Panc1 (cell line): ENCODE measurements around the gene ZNF700.

Experiments used
- CTCF ChIP-seq: fragments of 450-650 bp; IDR thresholded peaks from 2 replicates; pipeline ENCODE4 v1.5.1; 2017; ENCODE audit warnings: mild to moderate bottlenecking
- POLR2AphosphoS5 ChIP-seq: IDR thresholded peaks from 2 replicates; pipeline ENCODE4 v1.6.1; 2012; ENCODE audit warnings: mild to moderate bottlenecking, low read depth, low read length, moderate library complexity
- REST ChIP-seq, 2 experiments: IDR thresholded peaks; 2 replicates each; pipeline ENCODE4 v1.6.1; 2011 to 2012; ENCODE audit warnings: low read depth in 2 of 2, control low read depth in 1 of 2, low read length in 1 of 2, mild to moderate bottlenecking in 1 of 2, moderate library complexity in 1 of 2; ENCODE audit not compliant: insufficient read depth in 1 of 2
- SIN3A ChIP-seq: IDR thresholded peaks from 2 replicates; pipeline ENCODE4 v1.6.1; 2012; ENCODE audit warnings: low read depth, mild to moderate bottlenecking, low read length, moderate library complexity, borderline replicate concordance; ENCODE audit not compliant: insufficient read depth
- TCF7L2 ChIP-seq: IDR thresholded peaks from 2 replicates; pipeline ENCODE4 v1.6.1; 2011; ENCODE audit warnings: mild to moderate bottlenecking, low read depth, low read length, inconsistent platforms

GRCh38 chr19:11882606-11883005 is 42.3 kb upstream of the ZNF700 start:
- TF ChIP-seq CTCF (no peak), REST (IDR thresholded peaks at IDR 0.05; ENCODE audit: insufficient read depth in 1 of 2, low read depth in 2 of 2, low read length in 1 of 2) (no peak), POLR2AphosphoS5 (no peak), TCF7L2 (no peak), SIN3A (no peak)
